ENCODE measurements around the gene EFCAB12. TPM values are rescaled to one million over a fixed set of nuclear protein-coding genes. Genes with fewer than 3 reads are reported as not detected.

Gene EFCAB12
- total RNA-seq, 1 experiment from 2014 or later, result 2.2 TPM

GRCh38 chr3:129371041-129371826, 57.2 kb downstream of the EFCAB12 start:
- TF ChIP-seq EZH2 (IDR thresholded peaks at IDR 0.05; ENCODE audit: low read depth) (no peak), CTCF (conservative IDR thresholded peaks at IDR 0.05) (no peak)
- CTCF ChIA-PET, result no interaction called here
- no TSS peak for BruUV-seq (replicated peaks)

DNA sequence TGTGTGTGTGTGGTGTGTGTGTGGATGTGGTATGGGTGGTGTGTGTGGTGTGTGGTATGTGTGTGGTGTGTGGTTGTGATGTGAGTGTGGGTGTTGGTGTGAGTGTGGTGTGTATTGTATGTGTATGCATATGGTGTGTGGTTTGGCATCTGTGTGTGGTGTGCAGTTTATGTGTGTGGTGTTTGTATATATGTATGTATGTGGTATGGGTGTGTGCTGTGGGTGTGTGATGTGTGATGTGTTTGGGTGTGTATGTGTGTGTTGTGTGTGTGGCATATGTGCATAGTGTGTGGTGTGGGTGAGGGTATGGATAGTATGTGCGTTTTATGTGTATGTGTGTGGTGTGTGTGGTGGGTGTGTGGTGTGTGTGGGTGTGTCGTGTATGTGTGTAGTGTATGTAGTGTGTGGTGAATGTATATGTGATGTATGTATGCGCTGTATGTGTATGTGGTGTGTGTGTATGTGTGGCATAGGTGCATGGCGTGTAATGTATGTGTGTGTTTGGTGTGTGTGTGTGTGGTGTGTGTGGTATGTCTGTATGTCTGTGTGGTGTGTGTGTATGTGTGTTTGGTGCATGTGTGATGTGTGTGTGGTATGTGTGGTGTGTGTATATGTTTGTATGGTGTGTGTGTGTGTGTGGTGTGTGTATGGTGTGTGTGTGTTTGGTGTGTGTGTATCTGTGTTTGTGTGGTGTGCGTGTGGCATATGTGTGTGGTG, 58.0 kb downstream of the EFCAB12 start:
- TF ChIP-seq EZH2 (IDR thresholded peaks at IDR 0.05; ENCODE audit: low read depth) (no peak), CTCF (conservative IDR thresholded peaks at IDR 0.05) (no peak)
- Histone ChIP-seq H3K4me3 (no peak overlapping the region), H3K9me2 (ENCODE audit: insufficient read depth) (no peaks in the 10 kb centered on the region), H2AFZ (no peak overlapping the region), H4K20me1 (ENCODE audit: insufficient read depth) (no peaks in the 10 kb centered on the region), H3K79me2 (ENCODE audit: low read depth) (no peaks in the 10 kb centered on the region), H3K27me3 (ENCODE audit: insufficient read depth, low read depth) (no peaks in the 10 kb centered on the region), H3K4me2 (no peak overlapping the region), H3K4me1 (replicated peaks; ENCODE audit: insufficient read depth) (no peaks in the 10 kb centered on the region), H3K9me3 (ENCODE audit: insufficient read depth, low read depth) (no peaks in the 10 kb centered on the region), H3K36me3 (ENCODE audit: low read depth) (no peaks in the 10 kb centered on the region), H3K27ac (no peak overlapping the region), H3F3A (ENCODE audit: insufficient read depth, low read depth) (peaks cover 8% of the 10 kb centered on the region; the same call in 1 of the 2 replicates)
- intact Hi-C loops (cut with micrococcal nuclease; ENCODE audit: unreplicated experiment), result no loop called here
- ChIA-PET POLR2A (ENCODE audit: unreplicated experiment) (no interaction called here), CTCF (no interaction called here)
- no peak for DNase-seq
- BruUV-seq (replicated peaks), result no TSS peak

More at GRCh38 chr3:129371041-129371826, 57.2 kb downstream of the EFCAB12 start:
- no peak overlapping the region for H3K27ac ChIP-seq
- H3K9me2 ChIP-seq (ENCODE audit: insufficient read depth), result no peaks in the 10 kb centered on the region
- no peak overlapping the region for H3K4me3 ChIP-seq
- POLR2A ChIA-PET (ENCODE audit: unreplicated experiment), result interaction anchor here (0.6 kb wide), 2 partner anchors 191 to 317 kb away, joined by 7 to 9 read pairs; no protein-coding TSS in a partner anchor
- DNase-seq, result no peak
- H4K20me1 ChIP-seq (ENCODE audit: insufficient read depth), result no peaks in the 10 kb centered on the region
- H3K27me3 ChIP-seq (ENCODE audit: insufficient read depth, low read depth), result no peaks in the 10 kb centered on the region
- H3K36me3 ChIP-seq (ENCODE audit: low read depth), result no peaks in the 10 kb centered on the region
- H3K4me2 ChIP-seq, result no peak overlapping the region
- H3K79me2 ChIP-seq (ENCODE audit: low read depth), result no peaks in the 10 kb centered on the region
- H3K4me1 ChIP-seq (replicated peaks; ENCODE audit: insufficient read depth), result no peaks in the 10 kb centered on the region
- H2AFZ ChIP-seq, result no peak overlapping the region
- no peaks in the 10 kb centered on the region for H3K9me3 ChIP-seq (ENCODE audit: insufficient read depth, low read depth)
- peaks cover 8% of the 10 kb centered on the region; the same call in 1 of the 2 replicates for H3F3A ChIP-seq (ENCODE audit: insufficient read depth, low read depth)
- intact Hi-C loops (cut with micrococcal nuclease; ENCODE audit: unreplicated experiment), result no loop called here

GRCh38 chr3:129369711-129370110, 58.7 kb downstream of the EFCAB12 start:
- Histone ChIP-seq H2AFZ (no peak overlapping the region), H3K27ac (no peak overlapping the region), H3K27me3 (ENCODE audit: insufficient read depth, low read depth) (no peaks in the 10 kb centered on the region), H3K4me2 (no peak overlapping the region), H3K4me1 (replicated peaks; ENCODE audit: insufficient read depth) (no peaks in the 10 kb centered on the region), H4K20me1 (ENCODE audit: insufficient read depth) (no peaks in the 10 kb centered on the region), H3K9me3 (ENCODE audit: insufficient read depth, low read depth) (no peaks in the 10 kb centered on the region), H3F3A (ENCODE audit: insufficient read depth, low read depth) (peaks cover 8% of the 10 kb centered on the region; the same call in 1 of the 2 replicates), H3K9me2 (ENCODE audit: insufficient read depth) (no peaks in the 10 kb centered on the region), H3K4me3 (no peak overlapping the region), H3K79me2 (ENCODE audit: low read depth) (no peaks in the 10 kb centered on the region), H3K36me3 (ENCODE audit: low read depth) (no peaks in the 10 kb centered on the region)
- DNase-seq, result no peak
- no peak for TF ChIP-seq EZH2 (IDR thresholded peaks at IDR 0.05; ENCODE audit: low read depth)
- TF ChIP-seq CTCF (conservative IDR thresholded peaks at IDR 0.05), result no peak
- CTCF ChIA-PET, result no interaction called here
- POLR2A ChIA-PET (ENCODE audit: unreplicated experiment), result no interaction called here
- BruUV-seq (replicated peaks), result no TSS peak
- intact Hi-C loops (cut with micrococcal nuclease; ENCODE audit: unreplicated experiment), result no loop called here
